ENCODE data around the gene DDR2.
A peak's percentile ranks its signal among the peaks of the same experiment; 100 is the strongest.
"Not testable (repeated sequence)": the region's sequence is repeated elsewhere in the genome, so short reads cannot be mapped to it uniquely, and the experiment has no call there.

The DDR2 gene

DNA sequence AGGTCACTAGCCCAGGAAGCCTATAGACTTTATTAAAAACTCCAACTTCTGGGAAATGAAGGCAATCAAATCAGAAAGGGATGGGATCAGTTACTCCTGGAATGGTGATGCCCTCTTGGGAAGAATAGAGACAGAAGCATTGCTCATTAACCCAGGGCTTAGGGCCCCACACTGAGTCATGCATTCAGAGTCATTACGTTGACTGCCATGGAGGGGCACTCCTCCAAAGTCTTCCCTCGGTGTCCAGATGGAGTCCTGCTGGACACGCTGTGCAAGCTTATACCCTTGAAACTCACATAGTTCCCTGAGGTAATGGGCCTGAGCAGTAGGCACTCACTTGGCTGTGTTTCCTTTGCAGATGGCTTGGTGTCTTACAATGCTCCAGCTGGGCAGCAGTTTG lies 123.0 kb downstream of the DDR2 start:
- Histone ChIP-seq H3K4me3 (ENCODE audit: low read length) (no peak overlapping the region), H3K9ac (ENCODE audit: low read length) (no peak overlapping the region), H3K9me3 (ENCODE audit: control insufficient read depth, low read depth, low read length) (no peaks in the 10 kb centered on the region), H3K27me3 (ENCODE audit: control insufficient read depth, insufficient read depth, low read length) (no peaks in the 10 kb centered on the region), H3K4me1 (ENCODE audit: control insufficient read depth, low read depth, low read length) (no peaks in the 10 kb centered on the region), H3K36me3 (ENCODE audit: control insufficient read depth, low read depth, low read length) (no peaks in the 10 kb centered on the region), H3K27ac (ENCODE audit: low read length) (no peak overlapping the region)

DNA sequence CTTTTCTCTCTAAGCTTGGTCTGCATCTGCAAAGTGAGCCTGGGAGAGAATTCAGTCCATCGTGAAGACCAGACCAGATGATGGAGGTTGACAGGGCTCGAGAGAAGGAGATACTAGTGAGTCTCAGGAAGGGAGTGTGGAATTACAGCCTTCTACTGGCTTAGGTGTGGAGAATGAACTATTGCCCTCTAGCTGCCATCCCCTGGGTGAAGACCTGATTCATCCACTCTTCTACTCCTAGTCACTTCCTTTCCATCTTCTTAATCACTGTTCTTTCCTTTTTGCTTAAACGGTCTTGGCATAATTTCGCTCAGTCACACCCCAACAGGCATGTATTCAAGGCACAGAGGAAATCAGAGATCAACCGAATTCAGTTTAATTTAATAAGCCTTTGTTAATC lies 124.3 kb downstream of the DDR2 start:
- no peak overlapping the region for H3K9ac ChIP-seq (ENCODE audit: low read length)
- no peak overlapping the region for H3K27ac ChIP-seq (ENCODE audit: low read length)
- no peaks in the 10 kb centered on the region for H3K27me3 ChIP-seq (ENCODE audit: control insufficient read depth, insufficient read depth, low read length)
- H3K36me3 ChIP-seq (ENCODE audit: control insufficient read depth, low read depth, low read length) = no peaks in the 10 kb centered on the region
- H3K4me1 ChIP-seq (ENCODE audit: control insufficient read depth, low read depth, low read length) = no peaks in the 10 kb centered on the region
- no peaks in the 10 kb centered on the region for H3K9me3 ChIP-seq (ENCODE audit: control insufficient read depth, low read depth, low read length)
- H3K4me3 ChIP-seq (ENCODE audit: low read length) = no peak overlapping the region

DNA sequence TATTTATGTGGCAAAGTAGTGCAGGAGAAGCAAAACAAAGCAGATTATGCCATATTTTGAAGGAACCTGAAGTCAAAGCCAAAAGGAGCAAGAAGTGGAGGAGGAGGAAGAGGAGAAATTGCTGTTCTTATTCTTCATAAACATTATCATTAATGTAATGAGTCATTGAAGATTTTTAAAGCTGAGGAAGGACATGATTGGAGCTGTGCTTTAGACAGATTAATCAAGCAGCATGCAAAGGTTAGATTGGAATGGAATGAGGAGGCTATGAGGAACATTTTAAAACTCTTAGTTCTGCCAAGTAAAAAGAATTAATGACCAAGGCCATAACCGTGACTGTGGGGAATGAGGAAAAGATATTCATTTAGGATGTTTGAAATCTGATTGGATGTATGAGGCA lies 125.2 kb downstream of the DDR2 start:
- Histone ChIP-seq H3K4me3 (ENCODE audit: low read length) (no peak overlapping the region), H3K9ac (ENCODE audit: low read length) (no peak overlapping the region), H3K36me3 (ENCODE audit: control insufficient read depth, low read depth, low read length) (no peaks in the 10 kb centered on the region), H3K4me1 (ENCODE audit: control insufficient read depth, low read depth, low read length) (no peaks in the 10 kb centered on the region), H3K27me3 (ENCODE audit: control insufficient read depth, insufficient read depth, low read length) (no peaks in the 10 kb centered on the region), H3K27ac (ENCODE audit: low read length) (no peak overlapping the region), H3K9me3 (ENCODE audit: control insufficient read depth, low read depth, low read length) (no peaks in the 10 kb centered on the region)

DNA sequence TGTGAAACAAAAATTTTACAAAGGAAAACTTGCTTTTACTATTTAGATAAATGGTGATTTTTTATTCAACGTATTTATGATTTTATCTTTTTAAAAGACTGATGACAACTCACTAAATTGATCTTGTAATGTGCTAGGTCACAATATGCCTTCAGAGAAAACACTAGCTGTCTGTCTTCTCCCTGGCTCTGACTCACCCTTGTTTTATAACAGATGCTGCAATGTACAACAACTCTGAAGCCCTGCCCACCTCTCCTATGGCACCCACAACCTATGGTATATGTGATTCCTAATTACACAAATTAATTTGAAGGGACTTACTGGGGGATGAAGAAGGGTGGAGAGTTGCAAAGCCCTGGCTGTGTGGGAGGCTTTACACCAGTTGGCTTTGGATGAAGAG lies 133.5 kb downstream of the DDR2 start:
- no peaks in the 10 kb centered on the region for H3K9me3 ChIP-seq (ENCODE audit: control insufficient read depth, low read depth, low read length)
- H3K36me3 ChIP-seq (ENCODE audit: control insufficient read depth, low read depth, low read length) = no peaks in the 10 kb centered on the region
- H3K27ac ChIP-seq (ENCODE audit: low read length) = no peak overlapping the region
- H3K9ac ChIP-seq (ENCODE audit: low read length) = no peak overlapping the region
- no peaks in the 10 kb centered on the region for H3K4me1 ChIP-seq (ENCODE audit: control insufficient read depth, low read depth, low read length)
- no peaks in the 10 kb centered on the region for H3K27me3 ChIP-seq (ENCODE audit: control insufficient read depth, insufficient read depth, low read length)
- no peak overlapping the region for H3K4me3 ChIP-seq (ENCODE audit: low read length)

DNA sequence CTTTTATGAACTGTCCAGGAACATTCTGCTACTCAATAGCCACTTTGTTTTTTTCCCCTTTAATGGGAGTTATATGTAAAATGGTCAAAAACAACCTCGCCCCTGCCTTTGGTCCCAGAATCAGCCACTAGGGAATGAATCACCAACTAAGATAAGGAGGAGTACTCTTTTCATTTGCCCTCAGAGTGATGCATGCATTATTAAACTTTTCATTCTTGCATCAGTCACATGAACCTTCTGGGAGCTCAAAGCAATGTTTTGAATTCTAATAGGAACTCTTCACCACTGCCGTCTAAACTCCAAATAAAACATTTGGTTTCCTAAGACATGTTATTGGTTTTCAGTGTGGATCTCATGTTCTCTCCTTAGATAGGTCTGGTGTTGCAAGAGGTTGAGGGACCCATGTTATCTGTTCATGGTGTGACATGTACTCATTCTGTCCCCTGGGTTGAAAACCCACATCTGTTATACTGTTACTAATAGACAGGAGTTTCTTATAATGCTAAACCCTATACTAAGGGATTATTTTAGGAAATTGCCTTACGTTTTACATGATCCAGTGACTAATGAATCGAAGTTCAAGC lies 140.4 kb downstream of the DDR2 start:
- H3K4me1 ChIP-seq (ENCODE audit: control insufficient read depth, low read depth, low read length) = peaks cover 3% of the 10 kb centered on the region
- H3K27me3 ChIP-seq (ENCODE audit: control insufficient read depth, insufficient read depth, low read length) = no peaks in the 10 kb centered on the region
- H3K27ac ChIP-seq (ENCODE audit: low read length) = no peak overlapping the region
- H3K9me3 ChIP-seq (ENCODE audit: control insufficient read depth, low read depth, low read length) = no peaks in the 10 kb centered on the region
- no peak overlapping the region for H3K4me3 ChIP-seq (ENCODE audit: low read length)
- no peaks in the 10 kb centered on the region for H3K36me3 ChIP-seq (ENCODE audit: control insufficient read depth, low read depth, low read length)
- no peak overlapping the region for H3K9ac ChIP-seq (ENCODE audit: low read length)

DNA sequence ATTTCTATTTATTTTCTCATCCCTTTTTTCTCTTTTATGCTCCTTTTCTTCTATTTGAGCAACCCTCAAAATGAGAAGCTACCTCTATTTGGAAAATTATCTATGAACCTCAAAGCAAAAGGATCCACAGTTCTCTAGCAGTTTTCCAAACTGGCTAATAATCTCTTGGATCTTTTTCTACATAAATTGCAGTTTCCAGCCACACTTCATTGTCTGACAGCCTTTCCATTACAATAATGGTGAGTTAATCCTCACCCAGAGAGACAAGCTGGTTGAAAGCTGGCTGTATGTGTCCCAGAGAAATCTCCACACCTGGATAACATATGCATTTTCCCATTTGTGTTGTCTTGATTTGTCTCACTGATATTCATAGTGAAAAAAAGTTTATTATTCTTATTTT lies 141.7 kb downstream of the DDR2 start:
- H3K4me3 ChIP-seq (ENCODE audit: low read length) = no peak overlapping the region
- H3K4me1 ChIP-seq (ENCODE audit: control insufficient read depth, low read depth, low read length) = peaks cover 3% of the 10 kb centered on the region
- H3K27ac ChIP-seq (ENCODE audit: low read length) = no peak overlapping the region
- H3K27me3 ChIP-seq (ENCODE audit: control insufficient read depth, insufficient read depth, low read length) = no peaks in the 10 kb centered on the region
- H3K9me3 ChIP-seq (ENCODE audit: control insufficient read depth, low read depth, low read length) = no peaks in the 10 kb centered on the region
- no peak overlapping the region for H3K9ac ChIP-seq (ENCODE audit: low read length)
- H3K36me3 ChIP-seq (ENCODE audit: control insufficient read depth, low read depth, low read length) = no peaks in the 10 kb centered on the region

DNA sequence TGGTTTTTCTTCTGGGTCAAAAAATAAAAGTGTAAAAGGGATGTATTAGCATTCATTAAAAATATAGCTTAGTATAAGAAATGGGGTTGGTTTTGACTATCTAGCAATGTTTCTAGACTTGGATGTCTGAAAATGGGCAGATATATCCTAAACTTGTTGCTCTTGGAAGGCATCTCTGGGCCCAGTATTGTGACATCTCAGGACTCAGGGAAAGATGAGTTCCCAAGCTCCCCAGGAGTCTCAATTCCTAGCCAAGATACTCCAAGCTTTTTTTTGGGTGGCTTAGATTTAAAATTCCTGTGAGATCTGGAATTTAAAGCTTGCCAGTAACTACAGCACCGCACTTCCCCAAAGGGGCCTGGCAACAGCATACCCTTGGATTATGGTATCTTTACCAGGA lies 146.8 kb downstream of the DDR2 start:
- no peaks in the 10 kb centered on the region for H3K36me3 ChIP-seq (ENCODE audit: control insufficient read depth, low read depth, low read length)

DNA sequence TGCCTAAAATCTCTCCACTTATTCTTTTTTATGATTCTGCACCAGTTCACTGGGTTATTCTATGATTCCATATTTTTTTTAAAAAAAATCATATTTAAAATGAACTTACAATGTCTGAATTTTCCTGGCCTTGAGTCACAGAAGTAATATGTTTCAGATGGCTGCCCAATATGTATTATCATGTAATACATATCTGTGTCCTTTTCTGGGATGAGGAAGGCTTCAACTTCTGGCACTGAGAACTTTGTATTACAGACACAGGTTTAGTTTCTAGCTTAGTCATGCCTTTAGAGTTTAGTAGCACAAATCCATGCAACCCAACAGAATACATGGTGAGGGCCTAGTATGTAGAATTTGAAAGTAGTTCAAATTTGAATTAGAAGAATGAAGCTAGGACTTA lies 150.4 kb downstream of the DDR2 start:
- Histone ChIP-seq H3K9me3 (ENCODE audit: control insufficient read depth, low read depth, low read length) (no peaks in the 10 kb centered on the region), H3K27me3 (ENCODE audit: control insufficient read depth, insufficient read depth, low read length) (no peaks in the 10 kb centered on the region), H3K4me3 (ENCODE audit: low read length) (no peak overlapping the region), H3K36me3 (ENCODE audit: control insufficient read depth, low read depth, low read length) (no peaks in the 10 kb centered on the region), H3K27ac (ENCODE audit: low read length) (no peak overlapping the region), H3K9ac (ENCODE audit: low read length) (no peak overlapping the region), H3K4me1 (ENCODE audit: control insufficient read depth, low read depth, low read length) (no peaks in the 10 kb centered on the region)

More for the DNA sequence above, 146.8 kb downstream of the DDR2 start:
- H3K4me3 ChIP-seq (ENCODE audit: low read length) = no peak overlapping the region
- H3K9ac ChIP-seq (ENCODE audit: low read length) = no peak overlapping the region
- H3K9me3 ChIP-seq (ENCODE audit: control insufficient read depth, low read depth, low read length) = no peaks in the 10 kb centered on the region
- no peaks in the 10 kb centered on the region for H3K27me3 ChIP-seq (ENCODE audit: control insufficient read depth, insufficient read depth, low read length)
- H3K4me1 ChIP-seq (ENCODE audit: control insufficient read depth, low read depth, low read length) = no peaks in the 10 kb centered on the region
- H3K27ac ChIP-seq (ENCODE audit: low read length) = no peak overlapping the region

DNA sequence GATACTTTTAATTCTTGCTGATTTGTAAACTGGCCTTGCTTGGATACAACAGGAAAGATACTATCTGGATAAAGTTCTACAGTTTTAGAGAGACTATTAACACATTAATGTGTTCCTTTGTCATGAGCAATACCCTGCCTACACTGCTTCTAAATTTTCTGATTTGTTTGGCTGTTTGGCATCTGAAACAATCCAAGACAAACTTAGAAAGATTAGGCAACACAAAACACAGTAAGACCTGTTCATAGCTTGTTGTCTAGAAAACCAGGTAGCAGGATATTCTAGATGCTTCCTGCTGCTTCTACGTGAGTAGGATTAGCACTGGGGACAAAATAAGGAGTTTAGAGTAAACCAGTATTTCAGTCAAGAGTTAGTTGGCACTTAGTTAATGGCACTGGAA lies 152.7 kb downstream of the DDR2 start:
- not testable (repeated sequence) for H3K4me1 ChIP-seq (ENCODE audit: control insufficient read depth, low read depth, low read length); H3K27ac ChIP-seq (ENCODE audit: low read length); H3K27me3 ChIP-seq (ENCODE audit: control insufficient read depth, insufficient read depth, low read length); H3K9me3 ChIP-seq (ENCODE audit: control insufficient read depth, low read depth, low read length); H3K4me3 ChIP-seq (ENCODE audit: low read length); H3K36me3 ChIP-seq (ENCODE audit: control insufficient read depth, low read depth, low read length); H3K9ac ChIP-seq (ENCODE audit: low read length)

DNA sequence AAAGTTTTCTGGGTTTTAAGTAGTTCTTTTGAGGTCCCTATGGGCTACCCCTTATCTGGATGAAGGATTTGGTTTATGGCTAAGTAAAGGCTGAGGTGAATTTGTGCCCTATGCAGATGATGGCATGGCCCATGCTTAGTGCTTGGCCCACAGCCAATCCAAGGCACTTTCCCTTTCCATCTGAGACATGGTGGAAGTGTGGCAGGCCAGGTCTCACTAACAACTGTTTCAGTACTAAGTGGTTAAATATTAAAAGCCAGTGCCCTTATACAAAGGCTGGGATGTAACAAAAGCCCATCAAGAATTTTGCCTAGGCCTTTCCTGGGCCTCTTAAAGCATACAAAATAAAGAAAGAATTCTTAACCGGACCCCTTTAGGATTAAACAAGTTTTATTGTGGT lies 156.5 kb downstream of the DDR2 start:
- H3K27ac ChIP-seq (ENCODE audit: low read length); H3K36me3 ChIP-seq (ENCODE audit: control insufficient read depth, low read depth, low read length); H3K4me3 ChIP-seq (ENCODE audit: low read length): not testable (repeated sequence)

DNA sequence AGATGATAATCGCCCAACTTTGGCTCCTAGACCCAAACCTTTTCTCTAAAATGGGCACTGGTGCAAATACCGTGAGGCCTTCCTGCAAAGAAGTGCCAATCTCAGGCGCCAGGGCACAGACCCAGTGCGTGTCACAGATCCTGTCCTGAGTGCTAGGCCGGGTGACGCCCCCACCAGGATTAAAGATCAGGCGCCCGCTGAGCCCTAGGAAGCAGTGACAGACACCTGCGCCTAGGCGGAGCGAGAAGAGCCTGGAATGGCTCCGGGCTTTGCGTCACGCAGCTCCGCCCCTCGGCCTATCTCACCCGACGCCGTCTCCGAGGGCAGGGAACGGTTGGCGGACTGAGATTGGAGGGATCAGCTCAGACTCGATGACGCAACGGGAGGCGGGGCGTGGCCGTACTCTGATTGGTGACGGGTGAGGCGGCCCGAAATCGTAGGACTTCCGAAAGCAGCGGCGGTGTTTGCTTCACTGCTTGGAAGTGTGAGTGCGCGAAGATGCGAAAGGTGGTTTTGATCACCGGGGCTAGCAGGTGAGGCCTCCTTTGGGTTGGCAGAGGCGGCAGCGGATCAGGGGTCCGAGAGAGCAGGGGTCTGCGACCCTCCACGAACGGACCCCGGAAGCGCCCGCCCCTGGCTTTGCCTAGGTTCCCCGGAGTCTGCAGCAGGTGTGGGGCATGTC lies 158.2 kb downstream of the DDR2 start, which contains the start of gene HSD17B7:
HSD17B7 (plus strand) TSS at position 400 of the 682 bp plus-strand sequence; CDS start at position 499, 99 bp downstream.
- not testable (repeated sequence) for H3K27ac ChIP-seq (ENCODE audit: low read length); H3K4me1 ChIP-seq (ENCODE audit: control insufficient read depth, low read depth, low read length); H3K9me3 ChIP-seq (ENCODE audit: control insufficient read depth, low read depth, low read length); H3K27me3 ChIP-seq (ENCODE audit: control insufficient read depth, insufficient read depth, low read length); H3K36me3 ChIP-seq (ENCODE audit: control insufficient read depth, low read depth, low read length)
- Histone ChIP-seq H3K9ac (ENCODE audit: low read length) (peak within 1 kb of the TSS; percentile 22), H3K4me3 (ENCODE audit: low read length) (peak within 1 kb of the TSS; percentile 62)

More for the DNA sequence above, 156.5 kb downstream of the DDR2 start:
- H3K27me3 ChIP-seq (ENCODE audit: control insufficient read depth, insufficient read depth, low read length); H3K9me3 ChIP-seq (ENCODE audit: control insufficient read depth, low read depth, low read length); H3K9ac ChIP-seq (ENCODE audit: low read length); H3K4me1 ChIP-seq (ENCODE audit: control insufficient read depth, low read depth, low read length): not testable (repeated sequence)

DNA sequence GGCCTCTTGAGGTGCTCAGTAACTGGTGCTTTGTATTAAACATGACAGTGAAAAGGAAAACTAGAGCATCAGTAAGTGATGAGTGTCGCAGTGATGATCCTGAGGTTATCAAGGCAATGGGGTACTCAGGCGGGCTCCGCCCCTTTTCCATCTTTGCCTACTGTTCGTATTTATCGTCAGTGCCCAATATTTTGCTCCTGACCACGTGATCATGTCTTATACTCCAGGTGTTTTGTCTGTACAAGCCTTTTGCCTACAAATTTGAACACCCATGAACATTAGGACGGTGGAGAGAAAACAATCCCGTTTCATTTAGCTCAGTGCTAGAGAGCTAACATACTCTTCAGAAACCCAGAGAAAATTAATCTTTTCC lies 158.7 kb downstream of the DDR2 start:
- not testable (repeated sequence) for H3K27ac ChIP-seq (ENCODE audit: low read length)

More for the DNA sequence above, 158.7 kb downstream of the DDR2 start:
- H3K9me3 ChIP-seq (ENCODE audit: control insufficient read depth, low read depth, low read length); H3K27me3 ChIP-seq (ENCODE audit: control insufficient read depth, insufficient read depth, low read length); H3K4me1 ChIP-seq (ENCODE audit: control insufficient read depth, low read depth, low read length); H3K36me3 ChIP-seq (ENCODE audit: control insufficient read depth, low read depth, low read length): not testable (repeated sequence)
- Histone ChIP-seq H3K9ac (ENCODE audit: low read length) (peak overlapping the region; percentile 22), H3K4me3 (ENCODE audit: low read length) (peak overlapping the region; percentile 62)
